NT2/D1 (cell line): ENCODE measurements around the gene SPATA46.
"Not testable (repeated sequence)": the region's sequence is repeated elsewhere in the genome, so short reads cannot be mapped to it uniquely, and the experiment has no call there.

Experiments
- YY1 ChIP-seq: IDR thresholded peaks from 2 replicates; pipeline ENCODE4 v1.6.1; 2011; ENCODE audit not compliant: insufficient read length, insufficient read depth
- ZNF274 ChIP-seq: IDR thresholded peaks from 2 replicates; pipeline ENCODE4 v1.6.1; 2011; ENCODE audit warnings: mild to moderate bottlenecking, low read depth, low read length

- TF ChIP-seq YY1, ZNF274: not testable (repeated sequence)
Measured at GRCh38 chr1:162418584-162418983, 41.9 kb upstream of the SPATA46 start.
